HCT116 (cell line): ENCODE data around the gene MYBPC1. TPM values are rescaled to one million over a fixed set of nuclear protein-coding genes. Genes with fewer than 3 reads are reported as not detected.

Source experiments
- ATAC-seq: fragments of 200-7000 bp; cut with Tn5 transposase; 2 replicates; pipeline ENCODE4 v1.9.1; 2020; ENCODE audit warnings: mild to moderate bottlenecking, moderate library complexity
- BruUV-seq: library from RNA; stranded (reverse); fragments of 400-500 nt; replicated peaks from 2 replicates; lab custom pipeline; 2021; lab: Mats Ljungman, UMichigan
- CTCF ChIA-PET: fragments of 300-600 bp; sonication (Branson Sonifier 250); formaldehyde crosslinking; loops from one replicate; lab custom pipeline; 2021; ENCODE audit warnings: antibody characterized with exemption; lab: Charles Lee
- POLR2A ChIA-PET: fragments of 300-600, 350-600 bp; sonication (Branson Sonifier 250); formaldehyde crosslinking; loops from one replicate; lab custom pipeline; 2021; ENCODE audit warnings: antibody characterized with exemption; lab: Charles Lee
- RAD21 ChIA-PET, 2 experiments: fragments of 300-600 bp; sonication (Branson Sonifier 250); formaldehyde crosslinking; loops; one replicate each; lab custom pipeline; 2023; ENCODE audit warnings: low total read pairs in 2 of 2; ENCODE audit not compliant: uncharacterized antibody in 2 of 2, unreplicated experiment in 2 of 2, low non-redundant PET in 1 of 2; lab: Charles Lee
- DNase-seq: peaks from one replicate; pipeline ENCODE4 v3.0.0-alpha.2; 2010; ENCODE audit warnings: low read depth, low spot score
- H2AFZ ChIP-seq: fragments of 200-600 bp; shearing (Covaris generic), sonication (generic); 2 replicates; pipeline ENCODE4 v1.6.1; 2017; ENCODE audit warnings: low read depth, mixed run types, mixed read lengths, antibody characterized with exemption, low read length; ENCODE audit not compliant: poor library complexity, severe bottlenecking
- H3K27ac ChIP-seq: 2 replicates; pipeline ENCODE4 v1.5.1; 2012; ENCODE audit warnings: low read depth, low read length
- H3K27me3 ChIP-seq: fragments of 200-600 bp; sonication (generic); 2 replicates; pipeline ENCODE4 v1.6.1; 2016; ENCODE audit warnings: mixed run types, low read length, mixed read lengths; ENCODE audit not compliant: insufficient read depth
- H3K36me3 ChIP-seq, 2 experiments: fragments of 200-500 bp in 1 of 2; fragments of 200-600 bp in 1 of 2; sonication (Bioruptor generic) in 1 of 2; sonication (generic) in 1 of 2; 2 replicates each; pipeline versions ENCODE4 v1.5.1 to v1.6.1; 2014 to 2016; ENCODE audit warnings: low read length in 2 of 2, inconsistent platforms in 1 of 2, mixed read lengths in 1 of 2, mixed run types in 1 of 2; ENCODE audit not compliant: insufficient read depth in 2 of 2, control insufficient read depth in 1 of 2
- H3K4me1 ChIP-seq, 2 experiments: fragments of 200-600 bp in 1 of 2; sonication (generic) in 1 of 2; 2 replicates each; pipeline versions ENCODE4 v1.5.1 to v1.6.1; 2012 to 2017; ENCODE audit warnings: low read length in 2 of 2, inconsistent platforms in 1 of 2, mild to moderate bottlenecking in 1 of 2, mixed read lengths in 1 of 2, mixed run types in 1 of 2, moderate library complexity in 1 of 2; ENCODE audit not compliant: insufficient read depth in 2 of 2, control insufficient read depth in 1 of 2
- H3K4me2 ChIP-seq: fragments of 200-600 bp; sonication (generic); 2 replicates; pipeline ENCODE4 v1.6.1; 2017; ENCODE audit warnings: mixed run types, low read length, mixed read lengths
- H3K4me3 ChIP-seq, 2 experiments: fragments of 200-600 bp in 1 of 2; sonication (generic) in 1 of 2; replicated peaks in 1 of 2; 2 replicates each; pipeline ENCODE4 v1.5.1; 2011 to 2016; ENCODE audit warnings: low read length in 2 of 2, control low read depth in 1 of 2, low read depth in 1 of 2, mild to moderate bottlenecking in 1 of 2, mixed read lengths in 1 of 2, mixed run types in 1 of 2
- H3K79me2 ChIP-seq: fragments of 200-600 bp; sonication (generic); 2 replicates; pipeline ENCODE4 v1.6.1; 2017; ENCODE audit warnings: mild to moderate bottlenecking, mixed run types, low read length, moderate library complexity, mixed read lengths; ENCODE audit not compliant: insufficient read depth
- H3K9ac ChIP-seq: fragments of 200-600 bp; sonication (generic); 2 replicates; pipeline ENCODE4 v1.6.1; 2016; ENCODE audit warnings: low read length, mixed read lengths
- H3K9me2 ChIP-seq: fragments of 200-600 bp; sonication (generic), shearing (Covaris generic); 2 replicates; pipeline ENCODE4 v1.6.1; 2017; ENCODE audit warnings: mixed run types, mild to moderate bottlenecking, moderate library complexity; ENCODE audit not compliant: insufficient read depth
- H3K9me3 ChIP-seq, 2 experiments: fragments of 200-500 bp in 1 of 2; fragments of 200-600 bp in 1 of 2; sonication (Bioruptor generic) in 1 of 2; sonication (generic) in 1 of 2; 2 replicates each; pipeline ENCODE4 v1.6.1; 2014 to 2017; ENCODE audit warnings: low read length in 2 of 2, mixed read lengths in 2 of 2, inconsistent platforms in 1 of 2, low read depth in 1 of 2, mild to moderate bottlenecking in 1 of 2, mixed run types in 1 of 2, moderate library complexity in 1 of 2; ENCODE audit not compliant: control insufficient read depth in 1 of 2, insufficient read depth in 1 of 2
- H4K20me1 ChIP-seq: fragments of 200-600 bp; sonication (generic), shearing (Covaris generic); 2 replicates; pipeline ENCODE4 v1.6.1; 2017; ENCODE audit warnings: mixed run types, mild to moderate bottlenecking, moderate library complexity; ENCODE audit not compliant: insufficient read depth
- FOSL1 ChIP-seq: IDR thresholded peaks from 2 replicates; pipeline ENCODE4 v1.6.1; 2012; ENCODE audit warnings: low read depth
- TCF7L2 ChIP-seq: IDR thresholded peaks from 2 replicates; pipeline ENCODE4 v1.7.0; 2011; ENCODE audit warnings: borderline replicate concordance, inconsistent platforms; ENCODE audit not compliant: insufficient read depth, insufficient read length; ENCODE audit errors: extremely low read depth
- YY1 ChIP-seq: IDR thresholded peaks from 2 replicates; pipeline ENCODE4 v1.6.1; 2011; ENCODE audit warnings: low read length, low read depth, moderate library complexity, mild to moderate bottlenecking; ENCODE audit not compliant: insufficient replicate concordance; ENCODE audit errors: extremely low read depth
- intact Hi-C: fragments of 100-400 bp; cut with micrococcal nuclease; formaldehyde crosslinking; loops from 2 replicates; pipeline ENCODE4 v1.10.0; 2022
- total RNA-seq: library from RNA; stranded (reverse); gene quantifications from one replicate; pipeline ENCODE4 v1.2.1, GENCODE V29; 2021; ENCODE audit not compliant: unreplicated experiment
- TF ChIP-seq, protein P1 (sequence below): IDR thresholded peaks from 2 replicates; pipeline ENCODE4 v1.6.1; 2012
- TF ChIP-seq, protein P2 (sequence below), 3 experiments: fragments of 200-600 bp in 1 of 3; sonication (generic) in 1 of 3; IDR thresholded peaks in 2 of 3; conservative IDR thresholded peaks in 1 of 3; 2 replicates each; pipeline ENCODE4 v1.5.1; 2012 to 2017; ENCODE audit warnings: low read depth in 2 of 3, low read length in 2 of 3, antibody characterized with exemption in 1 of 3, borderline replicate concordance in 1 of 3, control low read depth in 1 of 3, mild to moderate bottlenecking in 1 of 3, mixed read lengths in 1 of 3, mixed run types in 1 of 3, moderate library complexity in 1 of 3; ENCODE audit not compliant: insufficient read depth in 1 of 3

MYBPC1 gene
- total RNA-seq, 1 experiment from 2014 or later = not detected

DNA sequence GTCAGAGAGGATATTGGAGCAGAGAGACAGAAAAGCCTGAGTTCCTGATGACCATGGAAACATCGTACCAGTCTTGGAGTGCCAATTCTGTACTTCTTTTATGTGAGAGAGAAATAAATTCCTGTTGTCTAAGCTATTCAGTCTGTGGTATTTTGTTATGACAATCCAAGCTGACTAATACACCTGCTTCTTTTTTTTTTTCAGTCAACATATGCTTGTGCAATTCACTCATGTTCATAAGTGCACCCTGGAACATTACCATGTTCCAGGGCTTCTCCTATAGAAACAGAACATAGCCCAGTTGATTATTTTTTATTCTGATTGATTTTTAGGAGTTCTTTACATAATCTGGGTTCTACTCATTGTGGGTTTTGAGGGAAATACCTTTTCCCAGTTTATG lies 100.9 kb downstream of the MYBPC1 start:
- Histone ChIP-seq H3K9me2 (no peaks in the 10 kb centered on the region), H3K27me3 (no peaks in the 10 kb centered on the region), H3K36me3 (no peaks in the 10 kb centered on the region), H3K9ac (no peak overlapping the region), H3K9me3 (no peaks in the 10 kb centered on the region), H3K4me1 (peaks cover 8 to 15% of the 10 kb centered on the region in 2 experiments; a peak in 3 of 4 replicates), H2AFZ (no peak overlapping the region), H3K79me2 (peaks cover 27% of the 10 kb centered on the region), H3K4me3 (no peak overlapping the region), H4K20me1 (no peaks in the 10 kb centered on the region), H3K27ac (no peak overlapping the region), H3K4me2 (no peak overlapping the region)
- ChIA-PET RAD21 (no interaction called here), POLR2A (no interaction called here), CTCF (no interaction called here)
- DNase-seq (no peak), ATAC-seq (no peak)
- intact Hi-C loops = no loop called here
- BruUV-seq = no TSS peak
- TF ChIP-seq, protein P1, sequence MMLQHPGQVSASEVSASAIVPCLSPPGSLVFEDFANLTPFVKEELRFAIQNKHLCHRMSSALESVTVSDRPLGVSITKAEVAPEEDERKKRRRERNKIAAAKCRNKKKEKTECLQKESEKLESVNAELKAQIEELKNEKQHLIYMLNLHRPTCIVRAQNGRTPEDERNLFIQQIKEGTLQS = no peak
- TF ChIP-seq YY1 = no peak
- TF ChIP-seq, protein P2, sequence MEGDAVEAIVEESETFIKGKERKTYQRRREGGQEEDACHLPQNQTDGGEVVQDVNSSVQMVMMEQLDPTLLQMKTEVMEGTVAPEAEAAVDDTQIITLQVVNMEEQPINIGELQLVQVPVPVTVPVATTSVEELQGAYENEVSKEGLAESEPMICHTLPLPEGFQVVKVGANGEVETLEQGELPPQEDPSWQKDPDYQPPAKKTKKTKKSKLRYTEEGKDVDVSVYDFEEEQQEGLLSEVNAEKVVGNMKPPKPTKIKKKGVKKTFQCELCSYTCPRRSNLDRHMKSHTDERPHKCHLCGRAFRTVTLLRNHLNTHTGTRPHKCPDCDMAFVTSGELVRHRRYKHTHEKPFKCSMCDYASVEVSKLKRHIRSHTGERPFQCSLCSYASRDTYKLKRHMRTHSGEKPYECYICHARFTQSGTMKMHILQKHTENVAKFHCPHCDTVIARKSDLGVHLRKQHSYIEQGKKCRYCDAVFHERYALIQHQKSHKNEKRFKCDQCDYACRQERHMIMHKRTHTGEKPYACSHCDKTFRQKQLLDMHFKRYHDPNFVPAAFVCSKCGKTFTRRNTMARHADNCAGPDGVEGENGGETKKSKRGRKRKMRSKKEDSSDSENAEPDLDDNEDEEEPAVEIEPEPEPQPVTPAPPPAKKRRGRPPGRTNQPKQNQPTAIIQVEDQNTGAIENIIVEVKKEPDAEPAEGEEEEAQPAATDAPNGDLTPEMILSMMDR (IDR thresholded peaks at IDR 0.05 in 2 of 3, conservative IDR thresholded peaks at IDR 0.05 in 1 of 3; ENCODE audit: borderline replicate concordance in 1 of 3, insufficient read depth in 1 of 3, low read depth in 2 of 3, low read length in 2 of 3) = no peak
- TF ChIP-seq FOSL1 = no peak
- no peak for TF ChIP-seq TCF7L2
